Measurements from ENCODE around the gene CHTF18.

CHTF18 gene

DNA sequence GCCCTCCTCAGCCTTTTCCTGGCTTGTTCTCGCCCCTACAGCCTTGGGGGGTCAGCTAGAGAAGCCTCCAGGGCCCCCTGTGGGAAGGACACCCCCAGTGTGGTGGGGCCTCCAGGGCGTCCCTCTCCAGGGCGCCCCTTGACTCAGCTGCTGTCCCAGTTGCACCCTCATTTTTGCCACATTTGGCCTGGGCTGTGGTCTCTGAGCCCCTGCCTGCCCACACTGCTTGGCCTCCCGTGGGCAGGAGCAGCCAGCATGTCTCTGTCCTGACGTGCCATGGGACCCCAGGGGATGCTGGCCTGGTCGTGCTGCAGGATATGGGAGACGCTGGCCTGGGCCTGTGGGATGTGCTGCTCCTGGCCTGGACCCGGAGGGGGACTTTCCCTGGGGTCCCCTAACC lies 5.0 kb downstream of the CHTF18 start:
- TF ChIP-seq, protein P1, sequence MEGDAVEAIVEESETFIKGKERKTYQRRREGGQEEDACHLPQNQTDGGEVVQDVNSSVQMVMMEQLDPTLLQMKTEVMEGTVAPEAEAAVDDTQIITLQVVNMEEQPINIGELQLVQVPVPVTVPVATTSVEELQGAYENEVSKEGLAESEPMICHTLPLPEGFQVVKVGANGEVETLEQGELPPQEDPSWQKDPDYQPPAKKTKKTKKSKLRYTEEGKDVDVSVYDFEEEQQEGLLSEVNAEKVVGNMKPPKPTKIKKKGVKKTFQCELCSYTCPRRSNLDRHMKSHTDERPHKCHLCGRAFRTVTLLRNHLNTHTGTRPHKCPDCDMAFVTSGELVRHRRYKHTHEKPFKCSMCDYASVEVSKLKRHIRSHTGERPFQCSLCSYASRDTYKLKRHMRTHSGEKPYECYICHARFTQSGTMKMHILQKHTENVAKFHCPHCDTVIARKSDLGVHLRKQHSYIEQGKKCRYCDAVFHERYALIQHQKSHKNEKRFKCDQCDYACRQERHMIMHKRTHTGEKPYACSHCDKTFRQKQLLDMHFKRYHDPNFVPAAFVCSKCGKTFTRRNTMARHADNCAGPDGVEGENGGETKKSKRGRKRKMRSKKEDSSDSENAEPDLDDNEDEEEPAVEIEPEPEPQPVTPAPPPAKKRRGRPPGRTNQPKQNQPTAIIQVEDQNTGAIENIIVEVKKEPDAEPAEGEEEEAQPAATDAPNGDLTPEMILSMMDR (conservative IDR thresholded peaks at IDR 0.05; ENCODE audit: low read length) = no peak
- no peak for DNase-seq (ENCODE audit: low read depth)
- H3K4me3 ChIP-seq (ENCODE audit: low read length) = no peak overlapping the region

DNA sequence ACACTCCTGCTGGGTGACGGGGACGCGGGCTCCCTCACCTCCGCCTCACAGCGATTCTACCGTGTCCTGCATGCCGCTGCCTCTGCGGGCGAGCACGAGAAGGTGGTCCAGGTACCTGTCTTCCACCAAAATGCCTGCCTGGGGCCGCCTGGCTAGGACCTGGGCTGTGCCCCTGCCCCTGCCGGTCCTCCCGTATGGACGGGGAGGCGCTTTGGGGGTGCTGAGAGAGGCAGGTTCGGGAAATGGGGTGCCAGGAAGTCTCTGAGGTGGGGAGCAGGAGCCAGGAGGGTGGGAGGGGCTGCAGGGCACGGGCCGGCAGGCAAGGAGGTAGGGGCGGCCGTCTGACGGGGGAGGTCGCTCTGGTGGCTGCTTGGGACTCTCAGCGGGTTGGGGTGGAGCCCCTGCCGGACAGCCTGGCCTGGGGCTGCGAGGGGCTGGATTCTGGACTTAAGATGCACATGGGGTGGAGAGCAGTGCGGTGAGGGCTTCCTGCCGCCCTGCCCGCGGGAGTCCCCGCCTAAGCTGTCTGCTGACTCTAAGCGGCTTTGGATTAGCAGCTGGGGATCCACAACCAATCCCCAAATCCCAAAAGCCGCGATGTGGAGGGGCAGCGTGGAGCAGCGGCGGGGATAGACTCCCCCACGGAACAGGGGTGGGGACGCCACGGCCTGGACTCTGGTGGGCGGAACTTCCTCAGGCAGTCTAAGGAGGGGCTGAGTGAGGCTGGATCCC lies 5.8 kb downstream of the CHTF18 start:
- no peak overlapping the region for H3K4me3 ChIP-seq (ENCODE audit: low read length)
- TF ChIP-seq, protein P1 (conservative IDR thresholded peaks at IDR 0.05; ENCODE audit: low read length) = no peak
- DNase-seq (ENCODE audit: low read depth) = no peak

DNA sequence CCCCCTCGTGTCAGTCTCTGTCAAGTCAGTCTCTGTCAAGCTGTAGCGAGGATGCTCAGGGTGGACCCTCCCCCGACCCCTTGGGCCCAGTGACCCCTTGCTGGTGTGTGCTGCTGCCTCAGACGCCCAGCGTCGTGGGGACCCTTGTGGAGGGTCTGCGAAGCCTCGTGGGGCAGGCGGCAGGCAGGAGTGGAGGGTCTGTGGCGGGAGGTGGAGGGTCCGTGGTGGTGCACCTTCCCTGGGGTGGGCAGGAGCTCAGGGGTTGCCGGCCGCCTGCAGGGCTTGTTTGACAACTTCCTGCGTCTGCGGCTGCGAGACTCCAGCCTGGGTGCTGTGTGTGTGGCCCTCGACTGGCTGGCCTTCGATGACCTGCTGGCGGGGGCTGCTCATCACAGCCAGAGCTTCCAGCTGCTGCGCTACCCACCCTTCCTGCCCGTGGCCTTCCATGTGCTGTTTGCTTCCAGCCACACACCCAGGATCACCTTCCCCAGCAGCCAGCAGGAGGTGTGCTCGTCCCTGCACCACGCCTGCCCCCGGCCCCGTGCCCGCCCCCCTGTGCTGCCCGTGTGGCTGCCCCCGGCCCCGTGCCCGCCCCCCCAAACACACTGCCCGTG lies 6.5 kb downstream of the CHTF18 start:
- H3K4me3 ChIP-seq (ENCODE audit: low read length) = no peak overlapping the region
- DNase-seq (ENCODE audit: low read depth) = no peak
- TF ChIP-seq, protein P1 (conservative IDR thresholded peaks at IDR 0.05; ENCODE audit: low read length) = no peak

DNA sequence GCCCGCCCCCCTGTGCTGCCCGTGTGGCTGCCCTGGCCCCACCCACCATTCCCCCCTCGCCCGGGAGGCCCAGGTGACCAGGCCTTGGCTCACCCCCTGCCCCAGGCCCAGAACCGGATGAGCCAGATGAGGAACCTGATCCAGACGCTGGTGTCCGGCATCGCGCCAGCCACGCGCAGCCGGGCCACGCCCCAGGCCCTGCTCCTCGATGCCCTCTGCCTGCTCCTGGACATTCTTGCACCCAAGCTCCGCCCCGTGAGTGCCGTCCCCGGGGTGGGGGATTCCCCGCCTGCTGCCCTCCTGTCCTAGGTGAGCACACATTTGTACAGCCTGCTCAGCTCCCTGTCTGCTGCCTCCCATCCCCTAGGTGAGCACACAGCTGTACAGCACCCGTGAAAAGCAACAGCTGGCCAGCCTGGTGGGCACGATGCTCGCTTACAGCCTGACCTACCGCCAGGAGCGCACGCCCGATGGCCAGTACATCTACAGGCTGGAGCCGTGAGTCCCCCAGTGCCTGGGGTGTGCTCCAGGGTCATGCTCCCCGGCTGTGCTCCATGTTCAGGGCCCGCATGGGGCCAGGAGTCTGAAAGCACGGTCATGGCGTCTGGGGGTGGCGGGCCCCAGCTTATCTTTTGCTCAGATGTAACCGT lies 7.3 kb downstream of the CHTF18 start:
- H3K4me3 ChIP-seq (ENCODE audit: low read length) = no peak overlapping the region
- TF ChIP-seq, protein P1 (conservative IDR thresholded peaks at IDR 0.05; ENCODE audit: low read length) = no peak
- DNase-seq (ENCODE audit: low read depth) = no peak

DNA sequence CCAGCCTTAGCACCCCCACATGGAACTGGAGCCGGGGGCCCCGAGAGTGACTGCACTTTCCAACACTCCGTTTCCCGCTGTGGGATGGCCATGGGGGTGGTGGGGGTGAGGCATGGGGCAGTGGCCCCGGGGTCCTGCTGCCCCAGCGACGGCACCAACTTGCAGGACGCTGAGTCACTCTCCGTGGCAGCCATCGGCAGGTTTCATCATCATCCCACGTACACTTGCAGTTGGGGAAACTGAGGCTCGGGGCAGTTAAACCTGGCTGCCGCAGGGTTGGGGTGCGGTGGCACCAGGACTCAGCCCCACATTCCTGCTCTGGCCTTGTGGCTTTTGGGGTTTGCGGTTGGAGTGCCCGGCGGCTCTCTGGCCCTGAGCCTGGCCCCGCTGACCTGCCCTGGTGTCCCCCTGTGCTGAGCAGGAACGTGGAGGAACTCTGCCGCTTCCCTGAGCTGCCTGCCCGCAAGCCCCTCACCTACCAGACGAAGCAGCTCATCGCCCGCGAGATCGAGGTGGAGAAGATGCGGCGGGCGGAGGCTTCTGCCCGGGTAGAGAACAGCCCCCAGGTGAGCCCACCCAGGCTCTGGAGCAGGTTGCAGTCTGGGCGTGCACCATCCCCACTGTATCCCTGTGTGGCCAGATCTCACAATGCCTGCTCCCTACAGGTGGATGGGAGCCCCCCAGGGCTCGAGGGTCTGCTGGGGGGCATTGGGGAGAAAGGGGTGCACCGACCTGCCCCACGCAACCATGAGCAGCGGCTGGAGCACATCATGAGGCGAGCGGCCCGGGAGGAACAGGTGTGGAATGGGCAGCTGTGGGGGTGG lies 8.1 kb downstream of the CHTF18 start:
- H3K4me3 ChIP-seq (ENCODE audit: low read length) = no peak overlapping the region
- TF ChIP-seq, protein P1 (conservative IDR thresholded peaks at IDR 0.05; ENCODE audit: low read length) = no peak
- DNase-seq (ENCODE audit: low read depth) = no peak

DNA sequence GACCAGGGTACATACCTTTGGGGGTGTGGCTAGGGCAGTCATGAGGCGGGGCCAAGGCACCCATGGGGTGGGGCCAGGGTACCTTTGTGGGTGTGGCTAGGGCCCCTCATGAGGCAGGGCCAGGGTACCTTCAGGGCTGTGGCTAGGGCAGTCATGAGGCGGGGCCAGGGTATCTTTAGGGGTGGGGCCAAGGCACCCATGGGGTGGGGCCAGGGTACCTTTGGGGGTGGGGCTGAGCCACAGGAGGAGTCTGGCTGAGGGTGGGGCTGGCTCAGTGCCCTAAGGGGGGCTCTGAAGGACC lies 8.7 kb downstream of the CHTF18 start:
- DNase-seq (ENCODE audit: low read depth) = no peak
- TF ChIP-seq, protein P1 (conservative IDR thresholded peaks at IDR 0.05; ENCODE audit: low read length) = no peak
- H3K4me3 ChIP-seq (ENCODE audit: low read length) = no peak overlapping the region
